ENCODE data around the gene SALL1. TPM values are rescaled to one million over a fixed set of nuclear protein-coding genes. Genes with fewer than 3 reads are reported as not detected.

The SALL1 gene
- total and polyA plus RNA-seq, 2 of the 8 experiments (the other 6 are each of a cell fraction or from before 2014, with no cell fraction given) = 33.7 to 56.8 TPM

DNA sequence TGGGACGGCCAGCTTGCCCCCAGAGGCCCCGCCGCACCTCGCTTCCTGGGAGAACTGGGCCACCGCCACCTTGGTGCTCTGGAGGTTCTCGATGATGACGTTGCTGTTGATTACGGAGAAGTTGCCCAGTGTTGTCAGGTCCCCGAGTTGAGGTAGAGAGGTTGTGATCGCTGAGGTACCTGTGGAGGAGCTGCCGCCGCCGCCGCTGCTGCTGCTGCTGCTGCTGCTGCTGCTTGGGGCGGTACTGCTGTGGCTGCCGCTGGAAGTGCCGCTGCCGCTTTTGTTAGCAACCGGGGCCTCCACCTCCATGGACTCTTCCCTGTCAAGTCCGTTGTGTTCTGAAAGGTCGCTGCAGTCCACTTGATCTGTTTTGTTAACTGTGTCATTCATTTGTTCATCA is 9.5 kb downstream of the SALL1 start (continued):
- no peak for TF ChIP-seq POLR2AphosphoS5 (IDR thresholded peaks at IDR 0.05; ENCODE audit: low read depth, low read length)
- TF ChIP-seq TAF7 (optimal IDR thresholded peaks at IDR 0.05; ENCODE audit: borderline replicate concordance, low read depth, low read length) = no peak
- no peak for TF ChIP-seq TAF1 (IDR thresholded peaks at IDR 0.05; ENCODE audit: low read depth, low read length)

Data from H1 (cell line).